ENCODE measurements around the gene ANK2. TPM values are rescaled to one million over a fixed set of nuclear protein-coding genes. Genes with fewer than 3 reads are reported as not detected.

ANK2 gene
- total and polyA plus RNA-seq, 4 donors = 0.32 to 2.2 (median 1.0) TPM

GRCh38 chr4:113339430-113339813 is 290.0 kb downstream of the ANK2 start:
- no peaks in the 10 kb centered on the region for H3K36me3 ChIP-seq (ENCODE audit: control insufficient read depth in 4 of 4, insufficient read depth in 3 of 4, low read depth in 1 of 4, low read length in 3 of 4)
- H3K27me3 ChIP-seq (ENCODE audit: control insufficient read depth in 4 of 4, insufficient read depth in 4 of 4, low read length in 3 of 4) = no peaks in the 10 kb centered on the region
- H3K9me3 ChIP-seq (ENCODE audit: control insufficient read depth in 4 of 4, low read length in 3 of 4) = no peaks in the 10 kb centered on the region
- no peak overlapping the region for H3K27ac ChIP-seq (ENCODE audit: low read depth in 1 of 2, low read length in 2 of 2)
- H3K9ac ChIP-seq (ENCODE audit: low read depth in 1 of 2, low read length in 2 of 2) = no peak overlapping the region
- 72% methylated on average over 4 of the region's 4 CpGs for WGBS
- H3K4me1 ChIP-seq (ENCODE audit: control insufficient read depth in 4 of 4, insufficient read depth in 4 of 4, low read length in 3 of 4) = no peaks in the 10 kb centered on the region
- H3K4me3 ChIP-seq (ENCODE audit: low read depth in 1 of 3, low read length in 3 of 3) = no peak overlapping the region
- DNase-seq (ENCODE audit: low spot score) = no peak
- TF ChIP-seq FOXA1 (IDR thresholded peaks at IDR 0.05) (no peak), RAD21 (IDR thresholded peaks at IDR 0.05) (no peak), HNF4G (IDR thresholded peaks at IDR 0.05) (no peak), HNF4A (conservative IDR thresholded peaks at IDR 0.05) (no peak)

GRCh38 chr4:113344100-113344499 is 294.6 kb downstream of the ANK2 start:
- WGBS = 87% methylated on average over 3 of the region's 3 CpGs
- no peak for DNase-seq (ENCODE audit: low spot score)
- Histone ChIP-seq H3K27ac (ENCODE audit: low read depth in 1 of 2, low read length in 2 of 2) (no peak overlapping the region), H3K4me3 (ENCODE audit: low read depth in 1 of 3, low read length in 3 of 3) (no peak overlapping the region), H3K9me3 (ENCODE audit: control insufficient read depth in 4 of 4, low read length in 3 of 4) (no peaks in the 10 kb centered on the region), H3K27me3 (ENCODE audit: control insufficient read depth in 4 of 4, insufficient read depth in 4 of 4, low read length in 3 of 4) (no peaks in the 10 kb centered on the region), H3K4me1 (ENCODE audit: control insufficient read depth in 4 of 4, insufficient read depth in 4 of 4, low read length in 3 of 4) (no peaks in the 10 kb centered on the region), H3K36me3 (ENCODE audit: control insufficient read depth in 4 of 4, insufficient read depth in 3 of 4, low read depth in 1 of 4, low read length in 3 of 4) (no peaks in the 10 kb centered on the region), H3K9ac (ENCODE audit: low read depth in 1 of 2, low read length in 2 of 2) (no peak overlapping the region)
- TF ChIP-seq GABPA (IDR thresholded peaks at IDR 0.05 in 1 of 2, conservative IDR thresholded peaks at IDR 0.05 in 1 of 2) (no peak), TAF1 (conservative IDR thresholded peaks at IDR 0.05) (no peak), NR2F2 (IDR thresholded peaks at IDR 0.05) (no peak), EGR1 (IDR thresholded peaks at IDR 0.05; ENCODE audit: low read depth in 2 of 2) (no peak), FOXA1 (IDR thresholded peaks at IDR 0.05) (no peak), HNF4A (conservative IDR thresholded peaks at IDR 0.05) (no peak), ZBTB33 (IDR thresholded peaks at IDR 0.05) (no peak)

- 90% methylated on average over 2 of the region's 2 CpGs for WGBS
- TF ChIP-seq TAF1 (conservative IDR thresholded peaks at IDR 0.05) (no peak), FOXA2 (IDR thresholded peaks at IDR 0.05) (no peak), HNF4A (conservative IDR thresholded peaks at IDR 0.05) (no peak)
- no peak for DNase-seq (ENCODE audit: low spot score)
These were observed 297.8 kb downstream of the ANK2 start for GRCh38 chr4:113347245-113347644.

GRCh38 chr4:113349430-113349829 is 300.0 kb downstream of the ANK2 start:
- no peak for DNase-seq (ENCODE audit: low spot score)
- TF ChIP-seq YY1 (IDR thresholded peaks at IDR 0.05) = no peak
- TF ChIP-seq SP1 (IDR thresholded peaks at IDR 0.05) = no peak
- TF ChIP-seq MAX (IDR thresholded peaks at IDR 0.05) = no peak
- 64% methylated on average over 4 of the region's 4 CpGs for WGBS
- Histone ChIP-seq H3K9me3 (ENCODE audit: control insufficient read depth in 4 of 4, low read length in 3 of 4) (no peaks in the 10 kb centered on the region), H3K9ac (ENCODE audit: low read depth in 1 of 2, low read length in 2 of 2) (no peak overlapping the region), H3K4me3 (ENCODE audit: low read depth in 1 of 3, low read length in 3 of 3) (no peak overlapping the region), H3K4me1 (ENCODE audit: control insufficient read depth in 4 of 4, insufficient read depth in 4 of 4, low read length in 3 of 4) (no peaks in the 10 kb centered on the region), H3K36me3 (ENCODE audit: control insufficient read depth in 4 of 4, insufficient read depth in 3 of 4, low read depth in 1 of 4, low read length in 3 of 4) (no peaks in the 10 kb centered on the region), H3K27me3 (ENCODE audit: control insufficient read depth in 4 of 4, insufficient read depth in 4 of 4, low read length in 3 of 4) (no peaks in the 10 kb centered on the region), H3K27ac (ENCODE audit: low read depth in 1 of 2, low read length in 2 of 2) (no peak overlapping the region)

More at GRCh38 chr4:113347245-113347644, 297.8 kb downstream of the ANK2 start:
- Histone ChIP-seq H3K4me1 (ENCODE audit: control insufficient read depth in 4 of 4, insufficient read depth in 4 of 4, low read length in 3 of 4) (no peaks in the 10 kb centered on the region), H3K4me3 (ENCODE audit: low read depth in 1 of 3, low read length in 3 of 3) (no peak overlapping the region), H3K36me3 (ENCODE audit: control insufficient read depth in 4 of 4, insufficient read depth in 3 of 4, low read depth in 1 of 4, low read length in 3 of 4) (no peaks in the 10 kb centered on the region), H3K27me3 (ENCODE audit: control insufficient read depth in 4 of 4, insufficient read depth in 4 of 4, low read length in 3 of 4) (no peaks in the 10 kb centered on the region), H3K27ac (ENCODE audit: low read depth in 1 of 2, low read length in 2 of 2) (no peak overlapping the region), H3K9me3 (ENCODE audit: control insufficient read depth in 4 of 4, low read length in 3 of 4) (no peaks in the 10 kb centered on the region), H3K9ac (ENCODE audit: low read depth in 1 of 2, low read length in 2 of 2) (no peak overlapping the region)

Measured in liver (tissue), 9 donors.